K562 (cell line): ENCODE results near the gene ELK4. TPM values are rescaled to one million over a fixed set of nuclear protein-coding genes. Genes with fewer than 3 reads are reported as not detected.

ENCODE experiments used
- ATAC-seq: fragments of 200-7000 bp; cut with Tn5 transposase; 3 replicates; pipeline ENCODE4 v1.9.1; 2020; ENCODE audit warnings: moderate library complexity
- BruUV-seq: library from RNA; stranded (reverse); fragments of 400-500 nt; replicated peaks from 2 replicates; lab custom pipeline; 2021; lab: Mats Ljungman, UMichigan
- CTCF ChIA-PET: fragments of 300-600 bp; formaldehyde crosslinking; extraction: SDS; loops from one replicate; lab custom pipeline; 2021; ENCODE audit warnings: low intra/inter-chr PET ratio; lab: Yijun Ruan, JAX
- POLR2A ChIA-PET: fragments of 300-600, 350-650 bp; sonication (Branson Sonifier 250); formaldehyde crosslinking; extraction: SDS; loops from one replicate; lab custom pipeline; 2021; ENCODE audit warnings: antibody characterized with exemption, inconsistent platforms; lab: Yijun Ruan, JAX
- DNase-seq, 4 experiments: peaks; one replicate each; pipeline versions ENCODE4 v3.0.0 to v3.0.0-alpha.2; 2011 to 2018; ENCODE audit warnings: low spot score in 3 of 4, mixed read lengths in 3 of 4; ENCODE audit errors: extremely low read depth in 1 of 4
- FAIRE-seq: peaks from 2 replicates; lab custom pipeline; 2011; peaks lifted over from hg19 to GRCh38; lab: Jason Lieb, UNC
- H2AFZ ChIP-seq: 2 replicates; pipeline ENCODE4 v1.6.0; 2011; ENCODE audit warnings: low read depth, low read length, control low read depth, inconsistent platforms
- H3K27ac ChIP-seq: fragments of 200-600 bp; 3 replicates; pipeline ENCODE4 v1.8.0; 2011; ENCODE audit warnings: low read depth, mild to moderate bottlenecking, control low read depth, inconsistent platforms, low read length, moderate library complexity, mixed read lengths; ENCODE audit errors: extremely low read depth
- H3K27me3 ChIP-seq, 2 experiments: fragments of 300-600 bp in 1 of 2; 2 replicates in 1 of 2; 3 replicates in 1 of 2; pipeline versions ENCODE4 v1.6.0 to v1.8.0; 2011; ENCODE audit warnings: inconsistent platforms in 2 of 2, low read length in 2 of 2, mild to moderate bottlenecking in 1 of 2, mixed read lengths in 1 of 2, moderate library complexity in 1 of 2; ENCODE audit not compliant: control insufficient read depth in 2 of 2, insufficient read depth in 2 of 2
- H3K36me3 ChIP-seq: fragments of 300-600 bp; 3 replicates; pipeline ENCODE4 v1.8.0; 2011; ENCODE audit warnings: mild to moderate bottlenecking, low read length, inconsistent platforms; ENCODE audit not compliant: control insufficient read depth, insufficient read depth
- H3K4me1 ChIP-seq, 2 experiments: fragments of 200-600 bp in 1 of 2; replicated peaks in 1 of 2; 2 replicates in 1 of 2; 3 replicates in 1 of 2; pipeline versions ENCODE4 v1.5.1 to v1.8.0; 2011; ENCODE audit warnings: inconsistent platforms in 2 of 2, low read length in 2 of 2, mild to moderate bottlenecking in 1 of 2, mixed read lengths in 1 of 2, moderate library complexity in 1 of 2; ENCODE audit not compliant: control insufficient read depth in 2 of 2, insufficient read depth in 2 of 2
- H3K4me2 ChIP-seq: 2 replicates; pipeline ENCODE4 v1.6.1; 2011; ENCODE audit warnings: low read length, control low read depth, inconsistent platforms, mixed read lengths; ENCODE audit not compliant: insufficient read depth
- H3K4me3 ChIP-seq: fragments of 200-600 bp; sonication (generic), shearing (Covaris generic); 2 replicates; pipeline ENCODE4 v1.5.1; 2016; ENCODE audit warnings: control low read depth, inconsistent platforms
- H3K79me2 ChIP-seq: fragments of 200-600 bp; 3 replicates; pipeline ENCODE4 v1.8.0; 2011; ENCODE audit warnings: low read length, inconsistent platforms; ENCODE audit not compliant: control insufficient read depth, insufficient read depth
- H3K9ac ChIP-seq, 2 experiments: 2 replicates each; pipeline versions ENCODE4 v1.6.0 to v1.6.1; 2011; ENCODE audit warnings: low read depth in 2 of 2, low read length in 2 of 2, control low read depth in 1 of 2, inconsistent platforms in 1 of 2, mild to moderate bottlenecking in 1 of 2, mixed read lengths in 1 of 2; ENCODE audit not compliant: insufficient read depth in 1 of 2
- H3K9me1 ChIP-seq: one replicate; pipeline ENCODE4 v1.6.0; 2011; ENCODE audit warnings: inconsistent platforms, mild to moderate bottlenecking, low read length, moderate library complexity; ENCODE audit not compliant: control insufficient read depth, insufficient read depth
- H3K9me3 ChIP-seq: replicated peaks from 2 replicates; pipeline ENCODE4 v1.5.1; 2011; ENCODE audit warnings: low read depth, low read length, inconsistent platforms; ENCODE audit not compliant: control insufficient read depth, insufficient read depth
- H4K20me1 ChIP-seq: replicated peaks from 2 replicates; pipeline ENCODE4 v1.6.1; 2011; ENCODE audit warnings: low read length, inconsistent platforms, mixed read lengths; ENCODE audit not compliant: control insufficient read depth, insufficient read depth
- NR1H2 ChIP-seq: sonication (generic); formaldehyde crosslinking; IDR thresholded peaks from 2 replicates; pipeline ENCODE4 v1.4.0; 2020; ENCODE audit warnings: mild to moderate bottlenecking, missing genetic modification reagents
- RB1 ChIP-seq: fragments of 450-650 bp; IDR thresholded peaks from 2 replicates; pipeline ENCODE4 v1.6.1; 2017; ENCODE audit warnings: low read depth, mild to moderate bottlenecking
- ZFP1 ChIP-seq: fragments of 450-650 bp; formaldehyde crosslinking; IDR thresholded peaks from 2 replicates; pipeline ENCODE4 v1.4.0; 2020; ENCODE audit warnings: mild to moderate bottlenecking, mixed read lengths
- ZNF282 ChIP-seq: sonication (generic); formaldehyde crosslinking; IDR thresholded peaks from 2 replicates; pipeline ENCODE4 v1.8.1; 2023; ENCODE audit warnings: missing genetic modification reagents
- WGBS: fragments of 100-300 bp; shearing (Covaris generic); methylation state at CpG from one replicate; pipeline ENCODE4 v1.1.6; 2016; ENCODE audit warnings: low coverage, mixed read lengths; ENCODE audit not compliant: insufficient coverage; ENCODE audit errors: missing lambda C conversion rate; 5-methylcytosine and 5-hydroxymethylcytosine counted together
- in situ Hi-C: fragments of 300-500 bp; cut with MboI; formaldehyde crosslinking; loops from 4 replicates; pipeline ENCODE4 v1.15.0; 2018; ENCODE audit warnings: inconsistent platforms, mixed read lengths
- intact Hi-C: fragments of 100-400 bp; cut with micrococcal nuclease; formaldehyde crosslinking; loops from 2 replicates; pipeline ENCODE4 v1.14.2; 2022
- polyA plus RNA-seq, 8 experiments: library from polyadenylated mRNA; depleted of rRNA in 4 of 8; stranded (reverse) in 5 of 8; unstranded in 3 of 8; fragments of >200 nt; fragmentation: Nextera tagmentation in 2 of 8; fragmentation: Illumina TruSeq in 1 of 8; extraction: Ambion mirVana in 2 of 8; extraction: Trizol in 1 of 8; gene quantifications; 2 replicates each; pipeline versions ENCODE4 v1.2.1 to v1.2.3, GENCODE V29; 2011 to 2014; ENCODE audit warnings: inconsistent platforms in 1 of 8, missing spikeins in 1 of 8
- total RNA-seq, 7 experiments: library from RNA; depleted of rRNA in 6 of 7; stranded (reverse); fragments of >200 nt in 6 of 7; fragmentation: Illumina TruSeq in 2 of 7; extraction: Trizol in 2 of 7; gene quantifications; 2 replicates each; pipeline versions ENCODE4 v1.2.1 to v1.2.3, GENCODE V29; 2011 to 2021; ENCODE audit warnings: low replicate concordance in 1 of 7
- TF ChIP-seq, protein P1 (sequence below): sonication (generic); formaldehyde crosslinking; IDR thresholded peaks from 2 replicates; pipeline ENCODE4 v1.8.1; 2023; ENCODE audit warnings: mild to moderate bottlenecking, missing genetic modification reagents

Gene ELK4
- total and polyA plus RNA-seq, 9 of the 15 experiments (the other 6 are each of a cell fraction or from before 2014, with no cell fraction given): 2.0 to 21.7 (median 9.2) TPM

DNA sequence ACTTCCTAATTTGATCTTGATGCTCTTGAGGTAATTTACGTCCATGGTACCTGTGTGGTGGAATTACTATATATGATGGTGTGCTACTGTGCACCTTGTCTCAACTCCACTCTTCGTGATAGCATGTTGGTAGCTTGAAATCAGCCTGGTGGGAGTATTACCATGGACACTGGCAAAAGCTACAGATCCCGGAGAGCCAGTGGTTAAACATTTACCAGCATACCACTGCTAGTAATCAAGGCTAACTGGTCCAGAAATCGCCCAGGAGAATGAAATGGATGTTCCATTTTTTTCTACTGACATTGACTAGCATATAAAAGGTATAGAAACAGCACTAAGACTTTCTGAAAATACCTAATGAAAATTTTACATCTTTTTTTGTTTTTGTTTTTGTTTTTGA lies 30.6 kb downstream of the ELK4 start:
- Histone ChIP-seq H3K79me2 (no peaks in the 10 kb centered on the region), H3K9me3 (no peaks in the 10 kb centered on the region), H3K4me3 (no peak overlapping the region), H3K9ac (no peak overlapping the region), H3K27me3 (no peaks in the 10 kb centered on the region), H3K27ac (no peak overlapping the region), H3K9me1 (no peaks in the 10 kb centered on the region), H3K4me1 (no peaks in the 10 kb centered on the region), H3K36me3 (peaks cover 14% of the 10 kb centered on the region), H3K4me2 (no peak overlapping the region), H2AFZ (no peak overlapping the region), H4K20me1 (0 out of 2 replicates have a peak, but pooled peaks cover 7% of the 10 kb centered on the region)
- no TSS peak for BruUV-seq
- FAIRE-seq: no peak
- no peak for DNase-seq
- ChIA-PET CTCF (no interaction called here), POLR2A (interaction anchor here (0.9 to 2.5 kb wide), 6 partner anchors 8 to 55 kb away, joined by 3 to 13 read pairs (median 5); partner anchors contain the start of gene ELK4)
- WGBS: 61% methylated on average over 4 of the region's 4 CpGs
- ATAC-seq: no peak
- intact Hi-C loops: no loop called here
- TF ChIP-seq RB1 (no peak), ZNF282 (CRISPR knock-in tag) (no peak), ZFP1 (CRISPR knock-in tag) (no peak), NR1H2 (CRISPR knock-in tag) (no peak)
- TF ChIP-seq, protein P1, sequence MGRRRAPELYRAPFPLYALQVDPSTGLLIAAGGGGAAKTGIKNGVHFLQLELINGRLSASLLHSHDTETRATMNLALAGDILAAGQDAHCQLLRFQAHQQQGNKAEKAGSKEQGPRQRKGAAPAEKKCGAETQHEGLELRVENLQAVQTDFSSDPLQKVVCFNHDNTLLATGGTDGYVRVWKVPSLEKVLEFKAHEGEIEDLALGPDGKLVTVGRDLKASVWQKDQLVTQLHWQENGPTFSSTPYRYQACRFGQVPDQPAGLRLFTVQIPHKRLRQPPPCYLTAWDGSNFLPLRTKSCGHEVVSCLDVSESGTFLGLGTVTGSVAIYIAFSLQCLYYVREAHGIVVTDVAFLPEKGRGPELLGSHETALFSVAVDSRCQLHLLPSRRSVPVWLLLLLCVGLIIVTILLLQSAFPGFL (CRISPR knock-in tag): no peak
- in situ Hi-C loops: no loop called here
